Suprapubic skin (tissue), 4 donors: Measurements from ENCODE around the gene PGM1.

ENCODE experiments used
- CTCF ChIP-seq, 2 donors: fragments of 200-600 bp in 1 of 2; fragments of 450-650 bp in 1 of 2; sonication (generic) in 1 of 2; IDR thresholded peaks; one replicate each; pipeline ENCODE4 v1.5.1; 2016 to 2019; ENCODE audit warnings: antibody characterized with exemption in 2 of 2, mild to moderate bottlenecking in 1 of 2, moderate library complexity in 1 of 2
- EP300 ChIP-seq: sonication (generic); formaldehyde crosslinking; IDR thresholded peaks from one replicate; pipeline ENCODE4 v1.6.1; 2017; ENCODE audit warnings: antibody characterized with exemption
- POLR2A ChIP-seq, 2 donors: fragments of 450-650 bp; IDR thresholded peaks; one replicate each; pipeline ENCODE4 v1.6.1; 2017; ENCODE audit warnings: antibody characterized with exemption in 2 of 2, mild to moderate bottlenecking in 2 of 2, moderate library complexity in 2 of 2
- POLR2AphosphoS5 ChIP-seq, 3 donors: sonication (generic); formaldehyde crosslinking; IDR thresholded peaks; one replicate each; pipeline ENCODE4 v1.6.1; 2017; ENCODE audit warnings: antibody characterized with exemption in 3 of 3

- TF ChIP-seq CTCF (IDR thresholded peaks at IDR 0.05), result no peak
- no peak for TF ChIP-seq POLR2A (IDR thresholded peaks at IDR 0.05)
- TF ChIP-seq POLR2AphosphoS5 (IDR thresholded peaks at IDR 0.05), result no peak
- no peak for TF ChIP-seq EP300
Measured at GRCh38 chr1:63665824-63666223, 72.6 kb downstream of the PGM1 start.
